GM18505 (cell line): ENCODE measurements around the gene AAGAB.

ENCODE experiments used
- ATAC-seq: cut with Tn5 transposase; IDR thresholded peaks from one replicate; pipeline ENCODE4 v1.9.1; 2021; ENCODE audit not compliant: unreplicated experiment
- POLR2A ChIP-seq: IDR thresholded peaks from 4 replicates; pipeline ENCODE4 v1.6.1; 2011; ENCODE audit warnings: borderline replicate concordance; ENCODE audit not compliant: insufficient read depth, insufficient read length; ENCODE audit errors: extremely low read depth

The AAGAB gene

GRCh38 chr15:67242708-67243111 lies 11.8 kb downstream of the AAGAB start:
- TF ChIP-seq POLR2A, result no peak
- no peak for ATAC-seq

- TF ChIP-seq POLR2A, result no peak
- ATAC-seq, result peak; percentile 73
Measured at GRCh38 chr15:67241132-67241855, 13.2 kb downstream of the AAGAB start.

GRCh38 chr15:67240235-67241131 lies 14.0 kb downstream of the AAGAB start:
- peak; percentile 35 for ATAC-seq
- no peak for TF ChIP-seq POLR2A

DNA sequence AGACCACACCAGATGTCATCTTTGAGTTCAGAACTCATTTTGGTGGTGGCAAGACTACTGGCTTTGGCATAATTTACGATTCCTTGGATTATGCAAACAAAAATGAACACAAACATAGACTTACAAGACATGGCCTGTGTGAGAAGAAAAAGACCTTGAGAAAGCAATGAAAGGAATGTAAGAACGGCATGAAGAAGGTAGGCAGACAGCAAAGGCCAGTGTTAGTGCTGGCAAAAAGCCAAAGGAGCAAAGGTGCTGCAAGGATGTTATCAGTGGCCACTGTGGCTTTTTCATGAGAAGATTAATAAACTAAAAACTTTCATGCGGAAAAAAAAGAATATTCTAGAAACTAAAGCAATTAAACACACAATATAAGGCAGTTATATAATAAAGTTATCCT lies 21.9 kb downstream of the AAGAB start:
- no peak for TF ChIP-seq POLR2A
- ATAC-seq, result no peak

DNA sequence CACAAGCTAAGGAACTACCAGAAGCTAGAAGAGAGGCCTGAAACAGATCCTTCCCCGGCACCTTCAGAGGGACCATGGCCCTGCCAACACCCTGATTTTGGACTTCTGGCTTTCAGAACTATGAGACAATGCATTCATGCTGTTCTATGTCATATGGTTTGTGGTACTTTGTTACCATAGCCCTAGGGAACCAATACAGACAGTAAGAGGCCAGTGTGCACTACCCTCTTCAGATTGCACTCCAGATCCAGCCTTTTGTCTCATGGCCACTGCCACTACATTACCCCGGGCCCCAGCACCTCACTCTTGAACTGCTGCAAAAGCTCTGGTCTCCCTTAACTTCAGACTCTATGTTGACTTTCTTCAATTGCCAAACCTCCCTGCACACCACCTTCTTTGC lies 24.0 kb downstream of the AAGAB start:
- ATAC-seq, result no peak
- no peak for TF ChIP-seq POLR2A

DNA sequence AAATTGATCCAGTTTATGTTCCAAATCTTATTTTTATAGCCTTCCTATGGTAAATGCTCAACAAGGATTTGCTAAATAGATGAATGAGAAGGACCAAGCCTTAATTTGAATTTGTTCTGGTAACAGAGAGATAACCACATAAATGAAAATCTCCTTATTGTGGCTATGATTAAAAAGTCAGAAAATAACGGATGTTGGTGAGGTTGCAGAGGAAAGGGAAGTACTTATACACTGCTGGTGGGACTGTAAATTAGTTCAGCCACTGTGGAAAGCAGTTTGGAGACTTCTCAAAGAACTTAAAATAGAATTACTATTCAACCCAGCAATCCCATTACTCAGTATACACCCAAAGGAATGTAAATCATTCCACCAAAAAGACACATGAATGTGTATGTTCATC lies 26.2 kb downstream of the AAGAB start:
- no peak for TF ChIP-seq POLR2A
- no peak for ATAC-seq

DNA sequence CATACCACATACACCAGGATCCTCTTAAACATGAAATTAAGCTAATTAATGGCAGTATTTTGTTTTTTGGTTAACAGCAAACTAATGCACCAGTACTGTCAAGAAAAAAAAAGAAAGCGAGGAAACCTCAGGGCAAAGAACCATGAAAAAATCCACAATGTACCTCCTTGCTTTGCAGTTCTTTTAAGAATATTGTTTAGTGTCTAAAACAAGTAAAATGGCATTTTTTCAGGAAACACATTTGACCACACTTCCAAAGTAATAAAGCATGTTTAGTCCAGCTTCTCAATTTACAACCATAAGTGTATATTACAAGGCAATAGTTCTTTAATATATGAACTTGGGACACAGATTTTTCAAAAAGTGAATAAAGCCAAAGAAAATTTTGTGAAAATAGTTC lies 26.6 kb downstream of the AAGAB start:
- no peak for TF ChIP-seq POLR2A
- ATAC-seq, result no peak

- no peak for ATAC-seq
- TF ChIP-seq POLR2A, result no peak
Measured at GRCh38 chr15:67227431-67227830, 27.0 kb downstream of the AAGAB start.

GRCh38 chr15:67225336-67225735 lies 29.1 kb downstream of the AAGAB start:
- no peak for ATAC-seq
- no peak for TF ChIP-seq POLR2A

- TF ChIP-seq POLR2A, result no peak
- ATAC-seq, result no peak
Measured at GRCh38 chr15:67224889-67225288, 29.6 kb downstream of the AAGAB start.

- ATAC-seq, result no peak
- TF ChIP-seq POLR2A, result no peak
Measured at GRCh38 chr15:67219288-67219687, 35.2 kb downstream of the AAGAB start.

- TF ChIP-seq POLR2A, result no peak
- no peak for ATAC-seq
Measured at GRCh38 chr15:67218428-67218827, 36.0 kb downstream of the AAGAB start.

GRCh38 chr15:67216859-67217258 lies 37.6 kb downstream of the AAGAB start:
- ATAC-seq, result no peak
- no peak for TF ChIP-seq POLR2A

DNA sequence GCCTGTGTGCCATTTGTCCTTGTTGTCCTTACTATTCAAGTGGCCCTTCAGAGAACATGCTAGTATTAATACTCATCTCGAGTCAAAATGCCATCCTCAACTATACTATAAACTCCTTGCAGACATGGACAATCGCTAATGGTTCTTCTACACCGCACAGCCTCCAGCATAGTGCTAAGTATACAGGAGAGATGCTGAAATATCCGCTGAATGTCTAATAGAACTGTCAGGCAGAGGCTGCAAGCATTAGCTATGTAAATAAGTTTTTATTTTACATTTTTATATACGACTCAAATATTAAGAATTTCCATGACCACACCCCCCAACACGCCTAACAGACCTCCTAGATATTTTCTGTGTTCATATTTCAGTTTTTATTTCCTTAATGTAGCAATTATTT lies 39.4 kb downstream of the AAGAB start:
- TF ChIP-seq POLR2A, result no peak
- ATAC-seq, result no peak
